Spleen (tissue), 13 donors: Measurements from ENCODE around the gene SKOR1. TPM values are rescaled to one million over a fixed set of nuclear protein-coding genes. Genes with fewer than 3 reads are reported as not detected.

ENCODE experiments used
- DNase-seq: peaks from one replicate; pipeline ENCODE4 v3.0.0-alpha.2; 2020
- H3K27ac ChIP-seq, 8 donors: fragments of 200-600 bp; sonication (generic) in 7 of 8; 1 replicate in 4 of 8; 2 replicates in 4 of 8; pipeline versions ENCODE4 v1.5.0 to v1.8.0; 2016 to 2021; ENCODE audit warnings: inconsistent platforms in 4 of 8, mild to moderate bottlenecking in 4 of 8, moderate library complexity in 1 of 8
- H3K27me3 ChIP-seq, 7 donors: fragments of 200-600 bp; sonication (generic) in 6 of 7; replicated peaks in 1 of 7; 1 replicate in 4 of 7; 2 replicates in 3 of 7; pipeline versions ENCODE4 v1.5.0 to v1.8.0; 2016 to 2021; ENCODE audit warnings: inconsistent platforms in 3 of 7, mild to moderate bottlenecking in 1 of 7
- H3K36me3 ChIP-seq, 6 donors: fragments of 200-600 bp; sonication (generic) in 5 of 6; 1 replicate in 4 of 6; 2 replicates in 2 of 6; pipeline versions ENCODE4 v1.5.0 to v1.8.0; 2016 to 2021; ENCODE audit warnings: inconsistent platforms in 2 of 6
- H3K4me1 ChIP-seq, 6 donors: fragments of 200-600 bp; sonication (generic) in 5 of 6; 1 replicate in 3 of 6; 2 replicates in 3 of 6; pipeline versions ENCODE4 v1.5.0 to v1.8.0; 2016 to 2021; ENCODE audit warnings: inconsistent platforms in 3 of 6
- H3K4me3 ChIP-seq, 8 donors: fragments of 200-600 bp; sonication (generic) in 7 of 8; 1 replicate in 4 of 8; 2 replicates in 4 of 8; pipeline versions ENCODE4 v1.5.0 to v1.8.0; 2016 to 2021; ENCODE audit warnings: inconsistent platforms in 4 of 8, mild to moderate bottlenecking in 4 of 8, moderate library complexity in 2 of 8
- H3K9me3 ChIP-seq, 8 donors: fragments of 200-600 bp; sonication (generic) in 7 of 8; 1 replicate in 4 of 8; 2 replicates in 4 of 8; pipeline versions ENCODE4 v1.5.0 to v1.8.0; 2016 to 2021; ENCODE audit warnings: inconsistent platforms in 4 of 8
- POLR2A ChIP-seq, 3 donors: fragments of 450-650 bp; IDR thresholded peaks; one replicate each; pipeline ENCODE4 v1.5.1; 2017; ENCODE audit warnings: antibody characterized with exemption in 3 of 3, mild to moderate bottlenecking in 1 of 3
- POLR2AphosphoS5 ChIP-seq, 3 donors: sonication (generic); formaldehyde crosslinking; IDR thresholded peaks; one replicate each; pipeline ENCODE4 v1.5.1; 2017; ENCODE audit warnings: antibody characterized with exemption in 3 of 3
- WGBS, 5 donors: extraction: QIAGEN DNeasy Blood & Tissue Kit in 3 of 5; methylation state at CpG; one replicate each; pipeline versions ENCODE4 v1.1.5 to v1.1.7; 2013 to 2018; 5-methylcytosine and 5-hydroxymethylcytosine counted together
- intact Hi-C: fragments of 100-400 bp; cut with DNase I; formaldehyde crosslinking; loops from one replicate; pipeline ENCODE4 v1.15.0; 2023; ENCODE audit warnings: low total_unique reads
- long read RNA-seq, 2 donors: transcript quantifications; one replicate each; lab custom pipeline, GENCODE V29; 2026
- polyA plus RNA-seq, 3 donors: library from polyadenylated mRNA; stranded (reverse); fragments of 200-250 nt; gene quantifications; one replicate each; pipeline ENCODE4 v1.2.1, GENCODE V29; 2013
- total RNA-seq, 7 donors: library from RNA; depleted of rRNA in 3 of 7; stranded (reverse); fragments of >200 nt in 3 of 7; fragmentation: NEBNext Ultra II Directional in 4 of 7; extraction: Animal tissue kit (Norgen Biotek cat#: 25700) in 4 of 7; gene quantifications; one replicate each; pipeline versions ENCODE4 v1.1.0 to v1.2.1, GENCODE V29; 2016 to 2021
- TF ChIP-seq, protein P1 (sequence below), 11 experiments: fragments of 200-600 bp in 7 of 11; fragments of 450-650 bp in 4 of 11; sonication (generic) in 4 of 11; IDR thresholded peaks in 8 of 11; conservative IDR thresholded peaks in 3 of 11; 1 replicate in 7 of 11; 2 replicates in 4 of 11; pipeline versions ENCODE4 v1.4.0 to v1.8.0; 2016 to 2021; ENCODE audit warnings: antibody characterized with exemption in 11 of 11, inconsistent platforms in 4 of 11, mild to moderate bottlenecking in 1 of 11
- donor health status: healthy with polysubstance abuse.
- donor health status: DM: no; HTN: no; CAD: no; lungs with moderate emphysema.
- donor health status: DM: no; HTN: no; CAD: no.
- donor health status: Bipolar disorder and iron deficiency.
- donor health status: healthy.
- donor health status: DM: no; HTN: no; CAD: no.
- donor health status: DM: yes; HTN: yes; CAD: no.

Gene SKOR1
- total RNA-seq, result 1 to 10 TPM in 1 of 7 donors, under 1 TPM in 6; 0.17 to 1.1 (median 0.57) TPM
- polyA plus RNA-seq, result under 1 TPM; 0.06 to 0.29 (median 0.20) TPM
- long read RNA-seq, donor 1, result 0 reads
- long read RNA-seq, donor 2, result 0 reads

DNA sequence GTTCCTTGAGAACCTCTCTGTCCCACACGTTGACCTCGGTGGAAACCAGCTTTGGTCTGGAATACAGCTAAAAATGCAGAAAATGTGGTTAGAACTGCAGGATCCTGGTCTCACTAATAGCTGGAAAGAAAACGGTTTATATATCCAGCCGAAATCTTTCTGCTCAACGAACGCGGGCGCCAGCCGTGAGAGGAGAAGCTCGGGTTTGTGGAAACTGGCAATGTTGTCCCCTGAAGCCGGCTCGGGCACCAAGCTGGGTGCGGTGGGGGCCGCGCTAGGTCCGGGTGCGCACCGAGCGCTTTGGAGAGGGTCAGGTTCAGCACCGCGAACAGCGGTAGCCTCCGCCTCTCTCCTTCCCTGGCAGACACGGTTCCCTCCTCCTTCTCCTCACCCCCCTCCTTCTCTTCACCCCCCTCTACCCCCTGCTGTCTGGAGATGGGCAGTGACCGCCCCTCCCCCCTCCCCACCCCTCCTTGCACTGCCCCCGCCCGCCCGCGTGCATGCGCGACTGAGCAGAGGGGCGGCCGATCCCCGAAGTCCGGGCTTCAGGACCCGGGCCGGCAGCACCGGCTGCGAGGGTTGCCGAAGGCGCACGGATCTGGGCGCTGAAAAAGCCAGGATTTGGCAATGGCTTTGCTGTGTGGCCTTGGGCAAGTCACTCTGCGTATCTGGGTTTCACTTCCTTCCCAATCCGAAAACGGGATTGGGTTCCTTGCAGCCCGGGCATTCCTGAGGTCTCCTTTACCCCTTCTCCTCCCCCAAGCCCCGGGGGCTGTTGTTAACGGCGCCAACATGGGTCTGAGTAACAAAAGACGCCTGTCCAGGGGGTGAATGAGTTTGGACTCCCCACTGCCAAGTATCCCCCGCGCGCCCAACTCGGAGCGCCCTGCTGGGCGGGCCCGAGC is at the start of gene SKOR1:
Gene SKOR1, plus strand, starts transcription at position 534 of the 905 bp plus-strand sequence. Its CDS starts 94 bp downstream, at position 628.
- peaks cover 0 to 16% (median 0%) of the 10 kb centered on the region in 8 donors for H3K9me3 ChIP-seq
- H3K4me1 ChIP-seq, result peaks cover 28 to 100% (median 92%) of the 10 kb centered on the region in 6 donors
- no peaks in the 10 kb centered on the region for H3K36me3 ChIP-seq
- H3K27ac ChIP-seq, result no peak within 1 kb of the TSS
- intact Hi-C loops, result no loop called here
- WGBS, 5 donors, result 2 to 6% (median 3%) methylated on average over 49 to 57 of the region's 58 CpGs
- no peak for TF ChIP-seq POLR2A (IDR thresholded peaks at IDR 0.05)
- no peak for TF ChIP-seq POLR2AphosphoS5 (IDR thresholded peaks at IDR 0.05)
- TF ChIP-seq, protein P1, sequence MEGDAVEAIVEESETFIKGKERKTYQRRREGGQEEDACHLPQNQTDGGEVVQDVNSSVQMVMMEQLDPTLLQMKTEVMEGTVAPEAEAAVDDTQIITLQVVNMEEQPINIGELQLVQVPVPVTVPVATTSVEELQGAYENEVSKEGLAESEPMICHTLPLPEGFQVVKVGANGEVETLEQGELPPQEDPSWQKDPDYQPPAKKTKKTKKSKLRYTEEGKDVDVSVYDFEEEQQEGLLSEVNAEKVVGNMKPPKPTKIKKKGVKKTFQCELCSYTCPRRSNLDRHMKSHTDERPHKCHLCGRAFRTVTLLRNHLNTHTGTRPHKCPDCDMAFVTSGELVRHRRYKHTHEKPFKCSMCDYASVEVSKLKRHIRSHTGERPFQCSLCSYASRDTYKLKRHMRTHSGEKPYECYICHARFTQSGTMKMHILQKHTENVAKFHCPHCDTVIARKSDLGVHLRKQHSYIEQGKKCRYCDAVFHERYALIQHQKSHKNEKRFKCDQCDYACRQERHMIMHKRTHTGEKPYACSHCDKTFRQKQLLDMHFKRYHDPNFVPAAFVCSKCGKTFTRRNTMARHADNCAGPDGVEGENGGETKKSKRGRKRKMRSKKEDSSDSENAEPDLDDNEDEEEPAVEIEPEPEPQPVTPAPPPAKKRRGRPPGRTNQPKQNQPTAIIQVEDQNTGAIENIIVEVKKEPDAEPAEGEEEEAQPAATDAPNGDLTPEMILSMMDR (IDR thresholded peaks at IDR 0.05 in 8 of 11, conservative IDR thresholded peaks at IDR 0.05 in 3 of 11), result no peak
- H3K4me3 ChIP-seq, result peak within 1 kb of the TSS in 7 of 8 donors; percentile 25 to 56 (median 32)
- peak; percentile 64 for DNase-seq
- H3K27me3 ChIP-seq, result peaks cover 38 to 100% (median 100%) of the 10 kb centered on the region in 7 donors

DNA sequence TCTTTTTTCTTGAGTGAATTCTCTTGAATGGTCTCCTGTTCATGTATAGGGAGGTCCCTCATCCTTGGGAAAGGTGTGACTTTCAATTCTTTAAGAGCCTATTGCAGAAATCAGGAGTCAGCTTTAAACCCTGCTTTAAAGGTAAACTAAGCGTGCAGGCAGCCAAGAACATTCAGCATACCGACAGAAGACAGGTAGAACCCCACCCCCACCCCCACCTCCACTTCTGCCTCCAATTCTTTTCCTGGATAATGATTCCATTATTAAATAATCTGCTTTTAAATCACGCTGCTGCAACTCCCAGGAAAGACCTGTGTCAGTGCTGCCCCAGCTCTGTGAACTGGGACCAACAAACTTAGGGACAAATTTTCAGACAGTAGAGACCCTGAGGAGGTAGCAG is 49.3 kb upstream of the SKOR1 start:
- intact Hi-C loops, result no loop called here
- no peaks in the 10 kb centered on the region for H3K9me3 ChIP-seq
- H3K4me1 ChIP-seq, result peaks cover 0 to 23% (median 0%) of the 10 kb centered on the region in 6 donors
- H3K4me3 ChIP-seq, result no peak overlapping the region
- WGBS, 5 donors, result 94 to 98% (median 95%) methylated on average over 3 of the region's 3 CpGs
- TF ChIP-seq POLR2A (IDR thresholded peaks at IDR 0.05) (no peak), POLR2AphosphoS5 (IDR thresholded peaks at IDR 0.05) (no peak)
- TF ChIP-seq, protein P1 (IDR thresholded peaks at IDR 0.05 in 8 of 11, conservative IDR thresholded peaks at IDR 0.05 in 3 of 11), result no peak
- H3K36me3 ChIP-seq, result peaks cover 0 to 20% (median 3%) of the 10 kb centered on the region in 6 donors
- H3K27ac ChIP-seq, result no peak overlapping the region
- DNase-seq, result no peak
- no peaks in the 10 kb centered on the region for H3K27me3 ChIP-seq

- no peak for TF ChIP-seq POLR2A (IDR thresholded peaks at IDR 0.05)
- TF ChIP-seq, protein P1 (IDR thresholded peaks at IDR 0.05 in 8 of 11, conservative IDR thresholded peaks at IDR 0.05 in 3 of 11), result no peak
- TF ChIP-seq POLR2AphosphoS5 (IDR thresholded peaks at IDR 0.05), result no peak
These were observed 48.7 kb upstream of the SKOR1 start for GRCh38 chr15:67776600-67776999.

DNA sequence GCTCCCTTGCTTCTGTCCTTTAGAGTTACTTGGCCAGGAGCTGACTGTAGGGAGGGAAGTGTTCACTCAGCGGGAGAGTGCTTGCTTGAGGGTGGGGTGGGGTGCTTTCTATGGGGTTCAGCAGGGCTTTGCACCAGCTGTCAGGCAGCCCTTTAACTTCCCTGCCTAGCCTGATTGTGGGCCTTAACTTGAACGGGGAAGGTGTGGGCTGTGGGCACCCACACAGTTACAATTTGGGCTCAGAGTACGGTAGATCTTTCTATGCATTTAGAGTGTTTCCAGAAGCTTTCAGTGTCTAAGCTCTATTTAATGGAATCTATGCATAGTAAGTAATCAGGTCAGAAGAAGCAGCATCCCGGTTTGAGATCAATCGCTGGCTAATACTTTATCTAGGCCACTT is 48.2 kb upstream of the SKOR1 start:
- 72 to 78% (median 77%) methylated on average over 5 of the region's 5 CpGs for WGBS, 5 donors
- no peak for DNase-seq
- Histone ChIP-seq H3K9me3 (no peaks in the 10 kb centered on the region), H3K4me1 (peaks cover 0 to 25% (median under 1%) of the 10 kb centered on the region in 6 donors), H3K27me3 (no peaks in the 10 kb centered on the region), H3K4me3 (no peak overlapping the region), H3K36me3 (peaks cover 0 to 20% (median 3%) of the 10 kb centered on the region in 6 donors), H3K27ac (no peak overlapping the region)
- intact Hi-C loops, result no loop called here
- no peak for TF ChIP-seq POLR2A (IDR thresholded peaks at IDR 0.05)
- no peak for TF ChIP-seq POLR2AphosphoS5 (IDR thresholded peaks at IDR 0.05)
- TF ChIP-seq, protein P1 (IDR thresholded peaks at IDR 0.05 in 8 of 11, conservative IDR thresholded peaks at IDR 0.05 in 3 of 11), result no peak

More at GRCh38 chr15:67776600-67776999, 48.7 kb upstream of the SKOR1 start:
- intact Hi-C loops, result no loop called here
- Histone ChIP-seq H3K27me3 (no peaks in the 10 kb centered on the region), H3K27ac (no peak overlapping the region), H3K9me3 (no peaks in the 10 kb centered on the region), H3K36me3 (peaks cover 0 to 20% (median 3%) of the 10 kb centered on the region in 6 donors), H3K4me3 (no peak overlapping the region), H3K4me1 (peaks cover 0 to 23% (median 0%) of the 10 kb centered on the region in 6 donors)
- DNase-seq, result no peak
- WGBS, 5 donors, result 68 to 77% (median 75%) methylated on average over 3 of the region's 3 CpGs
